Smooth muscle cell (in vitro differentiated cells): ENCODE data around the gene ZFP64. TPM values are rescaled to one million over a fixed set of nuclear protein-coding genes. Genes with fewer than 3 reads are reported as not detected.

Experiments used
- DNase-seq: peaks from one replicate; lab custom pipeline; 2025; ENCODE audit not compliant: unreplicated experiment; lab: John Stamatoyannopoulos, UW
- H2AFZ ChIP-seq: fragments of 200-600 bp; sonication (generic); 2 replicates; pipeline ENCODE4 v1.6.0; 2016; ENCODE audit warnings: antibody characterized with exemption, low read depth, mild to moderate bottlenecking
- H3F3A ChIP-seq: fragments of 200-600 bp; sonication (generic); 2 replicates; pipeline ENCODE4 v1.6.0; 2017; ENCODE audit warnings: antibody characterized with exemption, low read depth
- H3K27ac ChIP-seq: fragments of 200-600 bp; sonication (generic); 2 replicates; pipeline ENCODE4 v1.5.1; 2016; ENCODE audit warnings: low read depth, mild to moderate bottlenecking
- H3K27me3 ChIP-seq: fragments of 200-600 bp; sonication (generic); 2 replicates; pipeline ENCODE4 v1.6.1; 2016; ENCODE audit warnings: low read depth, mild to moderate bottlenecking
- H3K36me3 ChIP-seq: fragments of 200-600 bp; sonication (generic); 2 replicates; pipeline ENCODE4 v1.5.1; 2016; ENCODE audit warnings: low read depth
- H3K4me1 ChIP-seq: fragments of 200-600 bp; sonication (generic); 2 replicates; pipeline ENCODE4 v1.5.1; 2016; ENCODE audit warnings: low read depth
- H3K4me2 ChIP-seq: fragments of 200-600 bp; sonication (generic); 2 replicates; pipeline ENCODE4 v1.6.0; 2016; ENCODE audit warnings: mild to moderate bottlenecking
- H3K4me3 ChIP-seq: fragments of 200-600 bp; sonication (generic); 2 replicates; pipeline ENCODE4 v1.5.1; 2016; ENCODE audit warnings: mild to moderate bottlenecking
- H3K79me2 ChIP-seq: fragments of 200-600 bp; sonication (generic); 2 replicates; pipeline ENCODE4 v1.6.0; 2016; ENCODE audit warnings: low read depth, mild to moderate bottlenecking
- H3K9ac ChIP-seq: fragments of 200-600 bp; sonication (generic); 2 replicates; pipeline ENCODE4 v1.6.0; 2016; ENCODE audit warnings: low read depth
- H3K9me3 ChIP-seq: fragments of 200-600 bp; sonication (generic); replicated peaks from 2 replicates; pipeline ENCODE4 v1.5.1; 2016; ENCODE audit warnings: low read depth
- H4K20me1 ChIP-seq: fragments of 200-600 bp; sonication (generic); 2 replicates; pipeline ENCODE4 v1.6.0; 2016; ENCODE audit warnings: low read depth
- WGBS: methylation state at CpG from one replicate; pipeline ENCODE4 v1.1.7; 2016; ENCODE audit warnings: low lambda C conversion rate; 5-methylcytosine and 5-hydroxymethylcytosine counted together
- polyA plus RNA-seq: library from polyadenylated mRNA; unstranded; fragments of >200 nt; fragmentation: Nextera tagmentation; extraction: Ambion mirVana; gene quantifications from 2 replicates; pipeline ENCODE4 v1.2.1, GENCODE V29; 2016
- total RNA-seq: library from RNA; depleted of rRNA; stranded (reverse); fragments of >200 nt; gene quantifications from 2 replicates; pipeline ENCODE4 v1.2.3, GENCODE V29; 2014
- TF ChIP-seq, protein P1 (sequence below): fragments of 200-600 bp; sonication (generic); IDR thresholded peaks from 2 replicates; pipeline ENCODE4 v1.5.1; 2017; ENCODE audit warnings: borderline replicate concordance, mild to moderate bottlenecking, antibody characterized with exemption; ENCODE audit not compliant: insufficient read depth, poor library complexity, severe bottlenecking

ZFP64 gene
- total and polyA plus RNA-seq, 2 experiments from 2014 or later: 8.6 to 19.8 TPM

DNA sequence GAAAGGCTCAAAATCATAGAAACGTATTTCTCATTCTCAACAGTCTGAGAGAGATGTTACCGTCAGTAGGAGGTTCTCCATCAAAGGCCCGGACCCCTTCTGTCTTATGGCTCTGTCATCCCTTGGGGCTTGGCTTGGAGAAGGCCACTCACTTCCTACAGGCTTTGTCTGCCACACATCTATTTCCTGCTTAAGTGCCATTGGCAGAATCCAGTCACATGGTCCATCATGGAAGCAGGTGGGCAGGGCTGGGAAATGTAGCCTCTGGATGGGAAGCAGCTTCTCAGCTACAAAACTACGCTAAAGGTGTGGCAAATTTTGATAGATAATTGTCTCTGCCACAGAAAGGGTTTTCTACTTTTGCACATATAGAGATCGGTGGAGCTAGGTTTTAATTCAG lies 12.6 kb upstream of the ZFP64 start:
- WGBS: 93% methylated on average over 5 of the region's 5 CpGs
- no peak overlapping the region for H3K27ac ChIP-seq
- H3K79me2 ChIP-seq: no peaks in the 10 kb centered on the region

GRCh38 chr20:52201395-52201794 lies 9.8 kb upstream of the ZFP64 start:
- no peak overlapping the region for H3K9ac ChIP-seq
- H3K4me3 ChIP-seq: no peak overlapping the region
- H2AFZ ChIP-seq: no peak overlapping the region
- TF ChIP-seq, protein P1, sequence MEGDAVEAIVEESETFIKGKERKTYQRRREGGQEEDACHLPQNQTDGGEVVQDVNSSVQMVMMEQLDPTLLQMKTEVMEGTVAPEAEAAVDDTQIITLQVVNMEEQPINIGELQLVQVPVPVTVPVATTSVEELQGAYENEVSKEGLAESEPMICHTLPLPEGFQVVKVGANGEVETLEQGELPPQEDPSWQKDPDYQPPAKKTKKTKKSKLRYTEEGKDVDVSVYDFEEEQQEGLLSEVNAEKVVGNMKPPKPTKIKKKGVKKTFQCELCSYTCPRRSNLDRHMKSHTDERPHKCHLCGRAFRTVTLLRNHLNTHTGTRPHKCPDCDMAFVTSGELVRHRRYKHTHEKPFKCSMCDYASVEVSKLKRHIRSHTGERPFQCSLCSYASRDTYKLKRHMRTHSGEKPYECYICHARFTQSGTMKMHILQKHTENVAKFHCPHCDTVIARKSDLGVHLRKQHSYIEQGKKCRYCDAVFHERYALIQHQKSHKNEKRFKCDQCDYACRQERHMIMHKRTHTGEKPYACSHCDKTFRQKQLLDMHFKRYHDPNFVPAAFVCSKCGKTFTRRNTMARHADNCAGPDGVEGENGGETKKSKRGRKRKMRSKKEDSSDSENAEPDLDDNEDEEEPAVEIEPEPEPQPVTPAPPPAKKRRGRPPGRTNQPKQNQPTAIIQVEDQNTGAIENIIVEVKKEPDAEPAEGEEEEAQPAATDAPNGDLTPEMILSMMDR: no peak
- no peak overlapping the region for H3K4me2 ChIP-seq
- H4K20me1 ChIP-seq: no peaks in the 10 kb centered on the region
- H3K4me1 ChIP-seq: no peaks in the 10 kb centered on the region
- no peaks in the 10 kb centered on the region for H3K36me3 ChIP-seq
- H3K27ac ChIP-seq: no peak overlapping the region
- no peaks in the 10 kb centered on the region for H3F3A ChIP-seq
- no peaks in the 10 kb centered on the region for H3K9me3 ChIP-seq
- H3K27me3 ChIP-seq: peaks cover 11% of the 10 kb centered on the region
- H3K79me2 ChIP-seq: no peaks in the 10 kb centered on the region
- no peak for DNase-seq
- WGBS: 93% methylated on average over 2 of the region's 2 CpGs

More for the DNA sequence above, 12.6 kb upstream of the ZFP64 start:
- Histone ChIP-seq H3K4me1 (no peaks in the 10 kb centered on the region), H3K36me3 (no peaks in the 10 kb centered on the region), H3K9ac (no peak overlapping the region), H3F3A (no peaks in the 10 kb centered on the region), H3K4me3 (no peak overlapping the region), H4K20me1 (no peaks in the 10 kb centered on the region), H3K4me2 (no peak overlapping the region), H2AFZ (no peak overlapping the region), H3K9me3 (no peaks in the 10 kb centered on the region), H3K27me3 (peaks cover 11% of the 10 kb centered on the region)
- TF ChIP-seq, protein P1: no peak
- DNase-seq: no peak

DNA sequence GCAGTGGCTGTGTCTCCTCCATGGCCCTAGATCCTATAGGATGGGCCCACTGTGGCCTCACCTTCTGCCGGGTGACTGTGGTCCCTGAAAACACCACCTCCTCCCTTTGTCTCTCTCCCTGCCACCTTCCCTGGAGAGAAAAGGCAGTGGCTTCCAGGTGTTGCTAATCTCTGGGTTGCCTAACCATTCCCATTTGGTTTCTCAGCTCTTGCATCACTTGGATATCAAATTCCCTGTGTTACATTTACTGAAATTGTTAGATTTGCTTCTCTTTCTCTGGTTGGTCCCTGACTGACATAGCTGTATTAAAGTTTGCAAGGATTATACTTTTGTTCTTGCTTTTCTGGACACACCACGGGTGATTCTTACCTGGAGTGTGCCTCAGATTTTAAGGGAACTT lies 9.3 kb upstream of the ZFP64 start:
- no peak overlapping the region for H2AFZ ChIP-seq
- no peaks in the 10 kb centered on the region for H4K20me1 ChIP-seq
- H3K9me3 ChIP-seq: no peaks in the 10 kb centered on the region
- DNase-seq: no peak
- H3K79me2 ChIP-seq: no peaks in the 10 kb centered on the region
- H3K27ac ChIP-seq: no peak overlapping the region
- H3K9ac ChIP-seq: no peak overlapping the region
- TF ChIP-seq, protein P1: no peak
- peaks cover 11% of the 10 kb centered on the region for H3K27me3 ChIP-seq
- WGBS: 77% methylated on average over 2 of the region's 2 CpGs
- H3K4me3 ChIP-seq: no peak overlapping the region
- H3F3A ChIP-seq: no peaks in the 10 kb centered on the region
- H3K4me2 ChIP-seq: no peak overlapping the region
- H3K4me1 ChIP-seq: no peaks in the 10 kb centered on the region
- no peaks in the 10 kb centered on the region for H3K36me3 ChIP-seq

DNA sequence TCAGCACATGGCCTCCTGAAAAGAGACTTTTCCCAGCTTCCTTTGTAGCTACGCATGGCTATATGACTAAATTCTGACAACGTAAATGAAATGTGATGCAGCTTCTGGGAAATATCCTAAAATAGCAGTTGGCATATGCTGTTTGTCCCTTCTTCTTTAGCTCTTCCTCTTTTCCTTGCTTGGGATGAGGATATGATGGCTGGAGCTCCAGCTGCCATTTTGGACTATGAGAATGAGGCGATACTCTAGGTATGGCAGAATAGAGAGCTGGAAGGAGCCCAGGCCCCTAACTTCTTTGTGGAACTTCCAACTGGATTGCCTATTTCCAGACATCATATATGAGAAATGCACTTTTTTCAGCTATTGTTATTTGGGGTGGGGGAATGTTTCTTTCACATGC lies 5.3 kb upstream of the ZFP64 start:
- no peak overlapping the region for H3K4me3 ChIP-seq
- H3K9ac ChIP-seq: no peak overlapping the region
- H3F3A ChIP-seq: no peaks in the 10 kb centered on the region
- no peaks in the 10 kb centered on the region for H3K36me3 ChIP-seq
- no peaks in the 10 kb centered on the region for H4K20me1 ChIP-seq
- TF ChIP-seq, protein P1: no peak
- H3K79me2 ChIP-seq: no peaks in the 10 kb centered on the region
- no peak overlapping the region for H2AFZ ChIP-seq
- no peak overlapping the region for H3K27ac ChIP-seq
- no peak overlapping the region for H3K4me2 ChIP-seq
- 96% methylated on average over 3 of the region's 3 CpGs for WGBS
- H3K9me3 ChIP-seq: no peaks in the 10 kb centered on the region
- H3K27me3 ChIP-seq: peaks cover 11% of the 10 kb centered on the region
- H3K4me1 ChIP-seq: no peaks in the 10 kb centered on the region
- no peak for DNase-seq
